ENCODE results near the gene KIF23.

The KIF23 gene

DNA sequence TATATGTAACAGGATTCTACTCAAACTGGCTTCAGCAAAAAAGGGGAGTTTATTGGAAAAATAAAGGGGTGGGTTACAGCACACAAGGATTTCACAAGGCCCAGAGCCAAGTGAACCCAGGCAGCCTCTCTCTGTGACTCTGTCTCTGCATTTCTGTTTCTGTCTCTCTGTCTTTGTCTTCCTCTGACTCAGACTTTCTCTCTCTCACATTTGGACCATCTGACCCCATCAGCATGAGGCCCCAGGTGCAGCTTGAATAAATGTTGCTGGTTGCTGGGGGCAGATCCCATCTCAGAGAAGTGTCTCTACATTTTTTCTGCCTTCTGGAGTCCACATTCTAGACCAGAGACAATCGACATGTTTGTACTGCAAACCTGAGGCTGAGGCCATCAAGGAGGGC is 83.5 kb downstream of the KIF23 start:
- no peak for DNase-seq

All from activated T-cell treated with anti-CD3 and anti-CD28 coated beads, Interleukin-2, amount 50 U/mL, for 48 hours (primary cell).